Spleen (tissue), 7 donors: ENCODE data around the gene GMEB2.

Experiments
- POLR2A ChIP-seq, 3 donors: fragments of 450-650 bp; IDR thresholded peaks; one replicate each; pipeline ENCODE4 v1.5.1; 2017; ENCODE audit warnings: antibody characterized with exemption in 3 of 3, mild to moderate bottlenecking in 1 of 3
- POLR2AphosphoS5 ChIP-seq, 3 donors: sonication (generic); formaldehyde crosslinking; IDR thresholded peaks; one replicate each; pipeline ENCODE4 v1.5.1; 2017; ENCODE audit warnings: antibody characterized with exemption in 3 of 3
- TF ChIP-seq, protein P1 (sequence below), 11 experiments: fragments of 200-600 bp in 7 of 11; fragments of 450-650 bp in 4 of 11; sonication (generic) in 4 of 11; IDR thresholded peaks in 8 of 11; conservative IDR thresholded peaks in 3 of 11; 1 replicate in 7 of 11; 2 replicates in 4 of 11; pipeline versions ENCODE4 v1.4.0 to v1.8.0; 2016 to 2021; ENCODE audit warnings: antibody characterized with exemption in 11 of 11, inconsistent platforms in 4 of 11, mild to moderate bottlenecking in 1 of 11
- donor health status: DM: no; HTN: no; CAD: no; lungs with moderate emphysema.
- donor health status: DM: no; HTN: no; CAD: no.
- donor health status: DM: no; HTN: no; CAD: no.

DNA sequence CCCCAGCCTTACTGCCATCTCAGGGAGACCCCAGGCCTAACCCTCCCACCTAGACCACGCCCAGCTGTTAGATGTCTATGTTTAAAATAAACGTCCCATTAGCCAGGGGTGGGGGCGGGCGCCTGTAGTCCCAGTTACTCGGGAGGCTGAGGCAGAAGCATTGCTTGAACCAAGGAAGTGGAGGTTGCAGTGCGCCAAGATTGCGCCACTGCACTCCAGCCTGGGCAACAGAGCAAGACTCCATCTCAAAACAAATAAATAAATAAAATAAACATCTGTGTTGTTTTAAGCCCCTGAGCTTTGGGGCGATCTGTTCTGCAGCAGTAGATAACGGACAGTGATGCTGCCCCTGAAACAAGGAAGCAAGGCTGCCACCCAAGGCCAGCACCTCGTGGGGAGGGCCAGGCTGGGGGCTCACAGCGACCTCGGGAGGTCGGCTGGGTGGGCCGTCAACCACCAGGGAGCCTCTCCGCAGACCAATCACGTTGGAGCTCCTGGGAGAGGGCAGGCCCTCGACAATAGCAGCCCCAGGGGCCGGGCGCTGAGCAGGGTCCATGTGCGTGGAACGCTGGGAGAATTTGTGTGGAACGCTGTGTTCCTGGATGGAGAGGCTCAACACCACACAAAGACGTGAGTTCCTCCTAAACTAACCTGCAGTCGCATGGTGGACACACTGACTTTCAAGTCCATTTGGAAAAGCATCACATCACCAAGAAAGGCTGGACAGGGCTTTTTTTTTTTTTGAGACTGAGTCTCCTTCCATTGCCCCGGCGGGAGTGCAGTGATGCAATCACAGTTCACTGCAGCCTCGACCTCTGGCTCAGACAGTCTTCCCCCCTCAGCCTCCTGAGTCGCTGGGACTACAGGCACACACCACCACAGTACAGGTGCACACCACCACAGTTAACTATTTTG lies 51.8 kb downstream of the GMEB2 start:
- TF ChIP-seq, protein P1, sequence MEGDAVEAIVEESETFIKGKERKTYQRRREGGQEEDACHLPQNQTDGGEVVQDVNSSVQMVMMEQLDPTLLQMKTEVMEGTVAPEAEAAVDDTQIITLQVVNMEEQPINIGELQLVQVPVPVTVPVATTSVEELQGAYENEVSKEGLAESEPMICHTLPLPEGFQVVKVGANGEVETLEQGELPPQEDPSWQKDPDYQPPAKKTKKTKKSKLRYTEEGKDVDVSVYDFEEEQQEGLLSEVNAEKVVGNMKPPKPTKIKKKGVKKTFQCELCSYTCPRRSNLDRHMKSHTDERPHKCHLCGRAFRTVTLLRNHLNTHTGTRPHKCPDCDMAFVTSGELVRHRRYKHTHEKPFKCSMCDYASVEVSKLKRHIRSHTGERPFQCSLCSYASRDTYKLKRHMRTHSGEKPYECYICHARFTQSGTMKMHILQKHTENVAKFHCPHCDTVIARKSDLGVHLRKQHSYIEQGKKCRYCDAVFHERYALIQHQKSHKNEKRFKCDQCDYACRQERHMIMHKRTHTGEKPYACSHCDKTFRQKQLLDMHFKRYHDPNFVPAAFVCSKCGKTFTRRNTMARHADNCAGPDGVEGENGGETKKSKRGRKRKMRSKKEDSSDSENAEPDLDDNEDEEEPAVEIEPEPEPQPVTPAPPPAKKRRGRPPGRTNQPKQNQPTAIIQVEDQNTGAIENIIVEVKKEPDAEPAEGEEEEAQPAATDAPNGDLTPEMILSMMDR (IDR thresholded peaks at IDR 0.05 in 8 of 11, conservative IDR thresholded peaks at IDR 0.05 in 3 of 11) = no peak
- TF ChIP-seq POLR2A (IDR thresholded peaks at IDR 0.05) (no peak), POLR2AphosphoS5 (IDR thresholded peaks at IDR 0.05) (peak in 2 of 3 donors; percentile 21 to 29)
